Heart right ventricle (tissue), 16 donors: Measurements from ENCODE around the gene IVD. TPM values are rescaled to one million over a fixed set of nuclear protein-coding genes. Genes with fewer than 3 reads are reported as not detected.

Source experiments
- ATAC-seq, 8 donors: fragments of 200-7000 bp; cut with Tn5 transposase; one replicate each; pipeline ENCODE4 v1.9.1; 2020; ENCODE audit warnings: mild to moderate bottlenecking in 8 of 8, moderate library complexity in 8 of 8, moderate number of reproducible peaks in 1 of 8
- DNase-seq, 2 donors: peaks; one replicate each; pipeline ENCODE4 v3.0.0-alpha.2; 2020
- H3K27ac ChIP-seq, 10 donors: fragments of 200-600 bp; sonication (generic) in 2 of 10; one replicate each; pipeline versions ENCODE4 v1.5.0 to v1.8.0; 2020 to 2022; ENCODE audit warnings: mild to moderate bottlenecking in 3 of 10
- H3K27me3 ChIP-seq, 7 donors: fragments of 200-600 bp; one replicate each; pipeline ENCODE4 v1.8.0; 2021 to 2022; ENCODE audit warnings: mild to moderate bottlenecking in 2 of 7
- H3K36me3 ChIP-seq, 9 donors: fragments of 200-600 bp; sonication (generic) in 1 of 9; one replicate each; pipeline versions ENCODE4 v1.5.0 to v1.8.0; 2020 to 2022; ENCODE audit warnings: mild to moderate bottlenecking in 2 of 9
- H3K4me1 ChIP-seq, 9 donors: fragments of 200-600 bp; sonication (generic) in 1 of 9; one replicate each; pipeline versions ENCODE4 v1.5.0 to v1.8.0; 2020 to 2022; ENCODE audit warnings: mild to moderate bottlenecking in 4 of 9
- H3K4me3 ChIP-seq, 10 donors: fragments of 200-600 bp; sonication (generic) in 2 of 10; one replicate each; pipeline versions ENCODE4 v1.5.0 to v1.8.0; 2020 to 2022; ENCODE audit warnings: mild to moderate bottlenecking in 7 of 10, moderate library complexity in 2 of 10
- H3K9me3 ChIP-seq, 11 donors: fragments of 200-600 bp in 10 of 11; sonication (generic) in 2 of 11; one replicate each; pipeline versions ENCODE4 v1.5.0 to v1.8.0; 2013 to 2022; ENCODE audit warnings: mild to moderate bottlenecking in 2 of 11, control low read depth in 1 of 11, moderate library complexity in 1 of 11
- WGBS, 2 donors: extraction: QIAGEN DNeasy Blood & Tissue Kit; methylation state at CpG; one replicate each; pipeline ENCODE4 v1.1.7; 2013; ENCODE audit warnings: inconsistent platforms in 1 of 2; 5-methylcytosine and 5-hydroxymethylcytosine counted together
- intact Hi-C, 10 donors: fragments of 100-400 bp; cut with DNase I; formaldehyde crosslinking; loops; one replicate each; pipeline versions ENCODE4 v1.11.1 to v1.14.2; 2022
- polyA plus RNA-seq, 2 donors: library from polyadenylated mRNA; stranded (reverse); fragments of 200-250 nt; gene quantifications; one replicate each; pipeline ENCODE4 v1.2.3, GENCODE V29; 2013
- total RNA-seq, 10 donors: library from RNA; stranded (reverse); fragmentation: NEBNext Ultra II Directional in 3 of 10; extraction: Animal tissue kit (Norgen Biotek cat#: 25700) in 3 of 10; gene quantifications; one replicate each; pipeline versions ENCODE4 v1.2.1 to v1.2.4, GENCODE V29; 2021 to 2023
- TF ChIP-seq, protein P1 (sequence below), 9 donors: fragments of 200-600 bp; sonication (generic) in 2 of 9; IDR thresholded peaks; one replicate each; pipeline versions ENCODE4 v1.5.0 to v1.8.0; 2021 to 2022; ENCODE audit warnings: antibody characterized with exemption in 9 of 9, mild to moderate bottlenecking in 5 of 9, moderate library complexity in 1 of 9
- donor health status: Arrhythmogenic right ventricular cardiomyopathy.
- donor health status: ischemic (EF 13 %, LVEDD 7.1; RV severe dilation, severe dysfunction).
- donor health status: healthy with polysubstance abuse.
- donor health status: DM: no; HTN: yes; CAD: no.
- donor health status: DM: no; HTN: no; CAD: no.
- donor health status: ischemic (EF 25% LVEDD 6.9; RV normal size, moderate dysfunction).
- donor health status: ischemic (EF 25% LVEDD 5.7; RV mildly dilated, moderate dysfunction).
- donor health status: healthy.
- donor health status: DM: yes; HTN: yes; CAD: no.
- donor health status: Ischemic cardiomyopathy.
- donor health status: ischemic (EF 35%, LVEDD 5.7; RV mildly dilated, moderate dysfunction).
- donor health status: nonischemic (EF 11% LVEDD 7.7; RV severe dilation, severe dysfunction).
- donor health status: DM: yes; HTN: yes; CAD: no.
- donor health status: PGD.
- donor health status: ischemic (EF 29% LVEDD 5.4; RV normal size, mild dysfunction).
- donor health status: nonischemic (EF 23%, LVEDD 6.1; RV moderate dilation, normal function).

The IVD gene
- total and polyA plus RNA-seq, 12 donors, result 42.2 to 143 (median 103) TPM

DNA sequence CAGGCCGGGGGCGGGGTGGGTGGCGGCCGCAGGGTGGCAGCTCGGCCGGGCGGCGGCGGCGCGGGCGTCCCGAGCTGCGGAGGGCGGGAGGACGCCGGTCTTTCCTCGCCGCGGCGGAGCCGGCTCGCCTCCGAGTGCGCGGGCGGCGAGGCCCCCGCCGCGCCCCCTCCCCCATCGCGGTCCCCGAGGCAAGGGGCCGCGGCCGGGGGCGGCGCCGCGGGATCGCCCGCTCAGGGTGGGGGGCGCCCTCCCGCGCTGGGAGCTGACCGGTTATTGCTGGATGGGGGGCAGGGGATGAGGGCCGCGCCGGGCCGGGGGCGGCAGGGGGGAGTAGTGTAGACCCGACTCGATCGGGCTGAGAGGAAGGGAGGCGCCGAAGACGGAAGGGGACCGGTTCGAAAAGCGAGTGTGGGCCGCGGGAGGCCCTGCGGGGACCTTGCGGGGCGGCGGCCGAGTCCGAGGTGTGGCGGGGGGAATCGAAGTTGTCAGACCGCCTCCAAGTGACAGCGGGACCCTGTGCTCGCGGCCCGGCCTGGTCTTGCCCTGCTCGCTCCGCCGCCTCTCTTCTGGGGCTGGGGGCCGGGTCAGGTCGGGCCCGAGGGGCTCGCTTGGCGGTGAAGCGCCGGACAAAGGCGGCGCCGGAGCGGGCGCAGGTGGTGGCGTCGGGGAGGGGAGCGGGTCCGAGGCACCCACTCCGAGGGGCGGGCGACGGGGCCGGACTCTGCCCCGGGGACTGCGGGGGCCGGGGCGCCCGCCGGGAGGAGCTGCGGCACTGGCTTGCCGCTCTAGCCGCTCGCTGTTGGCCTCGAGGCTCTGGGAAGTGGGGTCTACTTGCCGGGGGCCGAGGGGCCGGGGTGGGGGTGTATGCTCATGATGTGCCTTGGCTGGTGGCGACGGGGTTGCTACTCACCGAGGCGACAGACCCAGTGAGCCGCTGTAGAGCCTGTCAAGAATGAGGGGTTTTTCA is 36.3 kb downstream of the IVD start:
- no peak for DNase-seq
- H3K27ac ChIP-seq, result peak overlapping the region in 9 of 10 donors; percentile 28 to 85 (median 75)
- H3K4me1 ChIP-seq, result peaks cover 12 to 80% (median 58%) of the 10 kb centered on the region in 9 donors
- intact Hi-C loops, result loop anchor here in 3 of 10 donors (5.0 to 10.0 kb wide), 2 partner anchors 63 to 65 kb away; no protein-coding TSS in a partner anchor
- 1 to 2% methylated on average over 94 to 117 of the region's 119 CpGs for WGBS, 2 donors
- H3K9me3 ChIP-seq, result no peaks in the 10 kb centered on the region
- ATAC-seq, result peak in 2 of 8 donors; percentile 1 to 8
- TF ChIP-seq, protein P1, sequence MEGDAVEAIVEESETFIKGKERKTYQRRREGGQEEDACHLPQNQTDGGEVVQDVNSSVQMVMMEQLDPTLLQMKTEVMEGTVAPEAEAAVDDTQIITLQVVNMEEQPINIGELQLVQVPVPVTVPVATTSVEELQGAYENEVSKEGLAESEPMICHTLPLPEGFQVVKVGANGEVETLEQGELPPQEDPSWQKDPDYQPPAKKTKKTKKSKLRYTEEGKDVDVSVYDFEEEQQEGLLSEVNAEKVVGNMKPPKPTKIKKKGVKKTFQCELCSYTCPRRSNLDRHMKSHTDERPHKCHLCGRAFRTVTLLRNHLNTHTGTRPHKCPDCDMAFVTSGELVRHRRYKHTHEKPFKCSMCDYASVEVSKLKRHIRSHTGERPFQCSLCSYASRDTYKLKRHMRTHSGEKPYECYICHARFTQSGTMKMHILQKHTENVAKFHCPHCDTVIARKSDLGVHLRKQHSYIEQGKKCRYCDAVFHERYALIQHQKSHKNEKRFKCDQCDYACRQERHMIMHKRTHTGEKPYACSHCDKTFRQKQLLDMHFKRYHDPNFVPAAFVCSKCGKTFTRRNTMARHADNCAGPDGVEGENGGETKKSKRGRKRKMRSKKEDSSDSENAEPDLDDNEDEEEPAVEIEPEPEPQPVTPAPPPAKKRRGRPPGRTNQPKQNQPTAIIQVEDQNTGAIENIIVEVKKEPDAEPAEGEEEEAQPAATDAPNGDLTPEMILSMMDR (IDR thresholded peaks at IDR 0.05), result peak in 6 of 9 donors; percentile 17 to 52 (median 33)
- peak overlapping the region; percentile 73 to 99 (median 88) for H3K4me3 ChIP-seq
- peaks cover 0 to 43% (median 9%) of the 10 kb centered on the region in 7 donors for H3K27me3 ChIP-seq
- no peaks in the 10 kb centered on the region for H3K36me3 ChIP-seq

DNA sequence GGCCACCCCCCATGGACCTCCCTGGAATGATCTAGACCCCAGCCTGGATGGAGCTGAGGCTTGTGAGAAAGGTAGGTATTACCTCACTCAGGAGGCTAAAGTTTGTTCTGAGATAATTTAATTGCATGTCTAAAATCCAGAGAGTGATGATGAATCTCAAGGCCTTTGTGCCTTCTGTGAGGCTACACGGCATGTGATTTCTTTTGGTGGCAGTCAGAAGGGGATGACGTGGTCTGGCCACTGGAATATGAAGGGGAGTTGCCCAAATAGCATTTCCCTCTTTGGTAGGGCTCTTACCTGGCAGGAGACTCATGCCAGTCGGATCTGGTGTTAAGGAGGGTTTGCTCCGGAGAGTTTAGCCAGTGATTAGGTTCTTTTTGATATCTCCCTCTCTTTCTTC is 37.7 kb downstream of the IVD start:
- WGBS, 2 donors, result 68 to 71% methylated on average over 4 of the region's 4 CpGs
- DNase-seq, result no peak
- no peak for ATAC-seq
- TF ChIP-seq, protein P1 (IDR thresholded peaks at IDR 0.05), result no peak
- Histone ChIP-seq H3K9me3 (no peaks in the 10 kb centered on the region), H3K36me3 (no peaks in the 10 kb centered on the region), H3K4me3 (peak overlapping the region in 2 of 10 donors; percentile 79 to 88), H3K27me3 (peaks cover 0 to 29% (median 0%) of the 10 kb centered on the region in 7 donors), H3K4me1 (peaks cover 9 to 72% (median 53%) of the 10 kb centered on the region in 9 donors), H3K27ac (peak overlapping the region in 2 of 10 donors; percentile 5 to 67)
- intact Hi-C loops, result loop anchor here in 3 of 10 donors (5.0 to 10.0 kb wide), 2 partner anchors 62 to 64 kb away; no protein-coding TSS in a partner anchor

DNA sequence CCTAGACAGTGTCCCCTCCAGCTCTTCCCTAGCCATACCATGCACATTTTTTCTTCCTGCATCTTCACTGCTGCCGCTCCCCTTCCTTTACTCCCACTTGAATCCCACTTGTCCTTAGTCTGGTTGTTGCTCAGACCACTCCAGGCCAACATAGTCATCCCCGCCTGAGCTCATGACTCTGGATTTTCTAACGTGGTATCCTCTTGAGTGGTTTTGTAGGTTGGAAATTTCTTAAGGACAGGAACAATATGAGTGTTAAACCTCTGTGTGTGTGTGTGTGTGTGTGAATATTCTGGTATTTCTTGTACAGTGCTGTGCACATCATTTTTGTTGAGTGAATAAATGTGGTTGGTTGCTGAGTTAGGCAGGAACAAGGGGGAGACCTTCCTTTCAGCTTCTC is 38.3 kb downstream of the IVD start:
- Histone ChIP-seq H3K4me1 (peaks cover 9 to 66% (median 53%) of the 10 kb centered on the region in 9 donors), H3K27ac (peak overlapping the region in 1 of 10 donors; percentile 67), H3K36me3 (no peaks in the 10 kb centered on the region), H3K27me3 (peaks cover 0 to 23% (median 0%) of the 10 kb centered on the region in 7 donors), H3K9me3 (no peaks in the 10 kb centered on the region), H3K4me3 (no peak overlapping the region)
- intact Hi-C loops, result loop anchor here in 4 of 10 donors (2.0 to 10.0 kb wide), 3 partner anchors 61 to 63 kb away; no protein-coding TSS in a partner anchor
- WGBS, 2 donors, result 74 to 80% methylated on average over 3 of the region's 3 CpGs
- TF ChIP-seq, protein P1 (IDR thresholded peaks at IDR 0.05), result no peak
- no peak for ATAC-seq
- no peak for DNase-seq

DNA sequence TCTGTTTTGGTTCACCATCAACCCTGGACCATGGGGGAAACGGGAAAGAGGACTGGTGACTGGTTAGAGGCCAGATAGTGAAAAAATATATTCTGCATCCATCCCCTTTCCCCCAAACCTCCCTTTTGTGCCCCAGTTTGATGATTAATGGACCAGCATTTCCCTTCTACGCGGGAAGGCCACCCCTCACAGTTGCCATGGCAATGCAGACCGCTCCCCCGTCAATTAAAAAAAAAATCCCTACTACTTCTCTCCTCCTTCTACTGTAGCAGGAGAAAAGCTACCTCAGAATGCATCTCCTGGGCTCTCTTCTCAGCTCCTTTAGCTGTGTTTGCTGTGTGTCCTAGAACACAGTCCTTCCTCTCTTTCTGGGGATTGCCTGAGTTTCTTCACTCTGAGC is 39.1 kb downstream of the IVD start:
- Histone ChIP-seq H3K36me3 (no peaks in the 10 kb centered on the region), H3K4me1 (peaks cover 8 to 61% (median 46%) of the 10 kb centered on the region in 9 donors), H3K9me3 (no peaks in the 10 kb centered on the region), H3K27ac (peak overlapping the region in 3 of 10 donors; percentile 52 to 57 (median 57)), H3K27me3 (peaks cover 0 to 15% (median 0%) of the 10 kb centered on the region in 7 donors), H3K4me3 (no peak overlapping the region)
- ATAC-seq, result no peak
- intact Hi-C loops, result loop anchor here in 5 of 10 donors (2.0 to 10.0 kb wide), 3 partner anchors 60 to 63 kb away; no protein-coding TSS in a partner anchor
- DNase-seq, result no peak
- WGBS, 2 donors, result 78 to 83% methylated on average over 5 of the region's 5 CpGs
- TF ChIP-seq, protein P1 (IDR thresholded peaks at IDR 0.05), result no peak
